Suprapubic skin (tissue), 4 donors: ENCODE measurements around the gene CCNL1. TPM values are rescaled to one million over a fixed set of nuclear protein-coding genes. Genes with fewer than 3 reads are reported as not detected.

Source experiments
- DNase-seq, 2 donors: peaks; one replicate each; pipeline ENCODE4 v3.0.0-alpha.2; 2019; ENCODE audit warnings: low spot score in 2 of 2
- H3K27ac ChIP-seq: fragments of 200-600 bp; sonication (generic); one replicate; pipeline ENCODE4 v1.5.1; 2019
- H3K27me3 ChIP-seq: fragments of 200-600 bp; sonication (generic); one replicate; pipeline ENCODE4 v1.5.1; 2019
- H3K36me3 ChIP-seq: fragments of 200-600 bp; sonication (generic); one replicate; pipeline ENCODE4 v1.5.1; 2019
- H3K4me1 ChIP-seq: fragments of 200-600 bp; sonication (generic); one replicate; pipeline ENCODE4 v1.5.1; 2019
- H3K4me3 ChIP-seq: fragments of 200-600 bp; sonication (generic); one replicate; pipeline ENCODE4 v1.5.1; 2019; ENCODE audit warnings: mild to moderate bottlenecking
- H3K9me3 ChIP-seq: fragments of 200-600 bp; sonication (generic); one replicate; pipeline ENCODE4 v1.5.1; 2019
- EP300 ChIP-seq: sonication (generic); formaldehyde crosslinking; IDR thresholded peaks from one replicate; pipeline ENCODE4 v1.6.1; 2017; ENCODE audit warnings: antibody characterized with exemption
- POLR2A ChIP-seq, 2 donors: fragments of 450-650 bp; IDR thresholded peaks; one replicate each; pipeline ENCODE4 v1.6.1; 2017; ENCODE audit warnings: antibody characterized with exemption in 2 of 2, mild to moderate bottlenecking in 2 of 2, moderate library complexity in 2 of 2
- POLR2AphosphoS5 ChIP-seq, 3 donors: sonication (generic); formaldehyde crosslinking; IDR thresholded peaks; one replicate each; pipeline ENCODE4 v1.6.1; 2017; ENCODE audit warnings: antibody characterized with exemption in 3 of 3
- WGBS: methylation state at CpG from one replicate; pipeline ENCODE4 v1.1.5; 2018; 5-methylcytosine and 5-hydroxymethylcytosine counted together
- total RNA-seq, 4 donors: library from RNA; depleted of rRNA; stranded (reverse); fragments of >200 nt; gene quantifications; one replicate each; pipeline ENCODE4 v1.1.0, GENCODE V29; 2016
- TF ChIP-seq, protein P1 (sequence below), 2 donors: fragments of 200-600 bp in 1 of 2; fragments of 450-650 bp in 1 of 2; sonication (generic) in 1 of 2; IDR thresholded peaks; one replicate each; pipeline ENCODE4 v1.5.1; 2016 to 2019; ENCODE audit warnings: antibody characterized with exemption in 2 of 2, mild to moderate bottlenecking in 1 of 2, moderate library complexity in 1 of 2

The CCNL1 gene
- total RNA-seq, 4 donors from 2014 or later: 203 to 665 (median 246) TPM

DNA sequence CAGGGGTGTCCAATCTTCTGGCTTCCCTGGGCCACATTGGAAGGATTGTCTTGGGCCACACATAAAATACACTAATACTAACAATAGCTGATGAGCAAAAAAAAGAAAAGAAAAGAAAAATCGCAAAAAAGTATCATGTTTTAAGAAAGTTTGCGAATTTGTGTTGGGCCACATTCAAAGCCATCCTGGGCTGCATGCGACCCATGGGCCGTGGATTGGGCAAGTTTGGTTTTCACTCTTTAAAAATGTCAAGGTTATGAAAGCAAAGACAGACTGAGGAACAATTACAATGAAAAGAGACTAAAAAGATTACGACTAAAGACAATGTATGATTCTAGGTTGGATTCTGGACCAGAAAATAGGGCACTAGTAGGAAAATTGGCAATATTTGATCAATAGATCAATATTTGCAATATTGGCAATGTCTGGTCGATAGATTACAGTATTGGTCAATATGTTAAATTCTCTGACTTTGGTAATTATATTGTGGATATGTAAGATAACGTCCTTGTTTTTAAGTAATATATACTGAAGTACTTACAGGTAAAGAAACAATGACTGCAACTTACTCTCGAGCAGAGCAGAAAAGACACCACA lies 19.9 kb downstream of the CCNL1 start:
- no peak overlapping the region for H3K4me3 ChIP-seq
- no peaks in the 10 kb centered on the region for H3K27me3 ChIP-seq
- peaks cover 24% of the 10 kb centered on the region for H3K4me1 ChIP-seq
- 80% methylated on average over 8 of the region's 8 CpGs for WGBS
- H3K36me3 ChIP-seq: peaks cover 35% of the 10 kb centered on the region
- TF ChIP-seq EP300 (no peak), POLR2AphosphoS5 (IDR thresholded peaks at IDR 0.05) (no peak), POLR2A (IDR thresholded peaks at IDR 0.05) (no peak)
- TF ChIP-seq, protein P1, sequence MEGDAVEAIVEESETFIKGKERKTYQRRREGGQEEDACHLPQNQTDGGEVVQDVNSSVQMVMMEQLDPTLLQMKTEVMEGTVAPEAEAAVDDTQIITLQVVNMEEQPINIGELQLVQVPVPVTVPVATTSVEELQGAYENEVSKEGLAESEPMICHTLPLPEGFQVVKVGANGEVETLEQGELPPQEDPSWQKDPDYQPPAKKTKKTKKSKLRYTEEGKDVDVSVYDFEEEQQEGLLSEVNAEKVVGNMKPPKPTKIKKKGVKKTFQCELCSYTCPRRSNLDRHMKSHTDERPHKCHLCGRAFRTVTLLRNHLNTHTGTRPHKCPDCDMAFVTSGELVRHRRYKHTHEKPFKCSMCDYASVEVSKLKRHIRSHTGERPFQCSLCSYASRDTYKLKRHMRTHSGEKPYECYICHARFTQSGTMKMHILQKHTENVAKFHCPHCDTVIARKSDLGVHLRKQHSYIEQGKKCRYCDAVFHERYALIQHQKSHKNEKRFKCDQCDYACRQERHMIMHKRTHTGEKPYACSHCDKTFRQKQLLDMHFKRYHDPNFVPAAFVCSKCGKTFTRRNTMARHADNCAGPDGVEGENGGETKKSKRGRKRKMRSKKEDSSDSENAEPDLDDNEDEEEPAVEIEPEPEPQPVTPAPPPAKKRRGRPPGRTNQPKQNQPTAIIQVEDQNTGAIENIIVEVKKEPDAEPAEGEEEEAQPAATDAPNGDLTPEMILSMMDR (IDR thresholded peaks at IDR 0.05): no peak
- no peaks in the 10 kb centered on the region for H3K9me3 ChIP-seq
- no peak overlapping the region for H3K27ac ChIP-seq
- DNase-seq: no peak

DNA sequence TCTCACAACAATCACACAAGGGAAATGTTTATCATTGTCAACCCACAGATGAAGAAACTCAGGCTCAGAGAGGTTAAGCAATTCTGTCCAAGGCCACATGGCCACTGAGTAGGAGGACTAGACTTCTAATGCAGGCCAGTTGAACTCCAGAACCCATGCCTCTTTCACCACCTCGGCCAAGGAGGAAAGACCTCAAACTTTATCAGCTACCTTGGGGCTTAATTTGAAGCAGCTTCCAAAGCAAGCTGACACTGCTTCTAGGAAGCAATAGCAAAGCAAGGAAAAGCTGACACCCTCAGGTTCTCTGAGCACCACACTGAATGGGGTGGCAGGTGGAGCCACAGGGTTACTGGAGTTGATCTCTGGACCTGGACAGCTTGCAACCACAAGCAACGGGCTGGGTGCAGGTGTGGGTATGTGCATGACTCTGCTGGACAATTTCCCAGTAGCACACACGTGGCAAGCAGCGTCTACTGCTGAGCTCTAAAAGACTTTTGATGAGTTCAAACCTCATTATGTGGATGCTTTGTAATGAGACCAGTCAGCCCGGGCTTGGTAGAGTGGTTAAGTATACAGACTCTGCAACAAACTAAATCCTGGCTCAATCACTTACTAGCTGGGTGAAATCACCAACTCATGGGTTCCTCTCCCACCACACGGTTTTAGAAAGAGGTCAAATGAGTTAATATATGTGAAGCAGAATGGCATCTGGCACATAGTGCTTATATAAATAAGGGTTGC lies 23.1 kb downstream of the CCNL1 start:
- Histone ChIP-seq H3K4me3 (no peak overlapping the region), H3K4me1 (peaks cover 24% of the 10 kb centered on the region), H3K9me3 (no peaks in the 10 kb centered on the region), H3K27ac (peak overlapping the region; percentile 50), H3K27me3 (no peaks in the 10 kb centered on the region), H3K36me3 (peaks cover 7% of the 10 kb centered on the region)
- no peak for DNase-seq
- 30% methylated on average over 6 of the region's 6 CpGs for WGBS
- TF ChIP-seq POLR2AphosphoS5 (IDR thresholded peaks at IDR 0.05) (no peak), EP300 (no peak), POLR2A (IDR thresholded peaks at IDR 0.05) (no peak)
- TF ChIP-seq, protein P1 (IDR thresholded peaks at IDR 0.05): no peak

DNA sequence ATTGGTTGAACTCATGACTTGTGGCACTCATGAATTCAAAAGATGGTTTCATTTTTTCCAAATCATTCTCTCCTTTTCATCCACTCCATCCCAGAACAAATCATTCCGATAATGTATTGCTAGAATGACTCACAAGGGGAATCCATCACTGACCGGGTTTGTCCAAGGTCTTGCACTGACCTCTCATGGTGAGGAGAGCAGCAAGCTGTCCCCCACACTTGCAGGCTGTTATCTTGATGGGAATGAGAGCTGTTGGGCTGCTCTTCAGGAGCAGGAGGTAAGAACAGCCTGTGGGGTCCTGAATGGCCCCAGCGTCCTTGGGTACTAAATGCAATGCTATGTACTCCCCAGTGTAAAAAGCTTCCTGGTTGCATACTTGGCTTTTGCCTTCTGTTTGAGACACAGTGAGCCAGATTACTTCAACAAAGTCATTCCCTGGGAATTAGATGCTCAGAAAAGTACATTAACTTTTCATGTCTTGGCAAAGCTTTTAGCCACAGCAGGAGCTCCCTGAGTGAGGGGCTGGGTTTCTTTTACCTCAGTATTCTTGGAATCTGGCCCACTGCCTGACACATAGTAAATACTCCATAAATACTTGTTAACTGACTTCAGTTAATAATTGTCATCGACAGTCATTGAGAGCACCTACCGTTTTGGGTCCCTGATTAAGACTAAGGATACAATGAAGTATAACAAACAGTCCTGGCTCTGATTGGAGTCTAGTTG lies 24.1 kb downstream of the CCNL1 start:
- Histone ChIP-seq H3K27me3 (no peaks in the 10 kb centered on the region), H3K36me3 (peaks cover 1% of the 10 kb centered on the region), H3K27ac (no peak overlapping the region), H3K9me3 (no peaks in the 10 kb centered on the region), H3K4me1 (peaks cover 32% of the 10 kb centered on the region), H3K4me3 (no peak overlapping the region)
- TF ChIP-seq POLR2AphosphoS5 (IDR thresholded peaks at IDR 0.05): no peak
- TF ChIP-seq, protein P1 (IDR thresholded peaks at IDR 0.05): no peak
- no peak for TF ChIP-seq POLR2A (IDR thresholded peaks at IDR 0.05)
- no peak for TF ChIP-seq EP300
- no peak for DNase-seq
- WGBS: 73% methylated on average over 5 of the region's 5 CpGs

DNA sequence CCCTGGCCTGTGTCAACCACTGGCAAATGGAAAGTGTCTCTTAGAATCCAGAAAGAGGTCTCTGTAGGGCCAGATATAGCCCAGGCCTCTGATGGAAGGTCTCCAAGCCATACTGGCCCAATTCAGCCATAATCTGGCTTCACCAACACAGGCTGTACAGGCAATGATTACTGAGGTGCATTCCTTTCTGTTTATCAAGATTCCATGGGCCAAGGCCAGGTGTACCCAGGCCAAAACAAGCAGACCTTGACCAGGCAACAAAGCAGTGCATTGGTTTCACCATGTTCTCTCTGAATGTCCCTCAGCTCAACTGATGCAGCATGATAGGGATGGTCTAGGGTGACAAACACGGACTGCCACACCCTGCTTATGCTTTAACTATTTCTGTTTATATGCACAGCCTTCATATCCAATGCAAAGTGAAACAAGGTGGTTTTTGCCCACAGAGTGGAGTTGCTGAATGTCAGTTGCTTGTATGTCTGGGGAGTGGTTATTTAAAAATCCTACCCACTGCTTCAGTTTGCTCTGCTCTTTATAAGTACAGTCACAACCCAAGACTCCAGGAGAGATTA lies 25.2 kb downstream of the CCNL1 start:
- no peak for DNase-seq
- TF ChIP-seq POLR2AphosphoS5 (IDR thresholded peaks at IDR 0.05) (no peak), POLR2A (IDR thresholded peaks at IDR 0.05) (no peak), EP300 (no peak)
- TF ChIP-seq, protein P1 (IDR thresholded peaks at IDR 0.05): no peak
- Histone ChIP-seq H3K27me3 (no peaks in the 10 kb centered on the region), H3K27ac (no peak overlapping the region), H3K9me3 (no peaks in the 10 kb centered on the region), H3K4me3 (no peak overlapping the region), H3K36me3 (no peaks in the 10 kb centered on the region), H3K4me1 (peaks cover 42% of the 10 kb centered on the region)
- 91% methylated on average over 1 of the region's 1 CpG for WGBS
